Erythroblast (primary cell): ENCODE data around the gene TSEN2.

Experiments used
- GATA1 ChIP-seq: IDR thresholded peaks from 2 replicates; pipeline ENCODE4 v1.6.1; 2011; ENCODE audit warnings: low read depth, mild to moderate bottlenecking, control low read depth, low read length, moderate library complexity
- POLR2A ChIP-seq: IDR thresholded peaks from 2 replicates; pipeline ENCODE4 v1.6.1; 2011; ENCODE audit warnings: mild to moderate bottlenecking, low read length

- no peak for TF ChIP-seq POLR2A
- TF ChIP-seq GATA1 = no peak
Observed at GRCh38 chr3:12512534-12513118, 28.3 kb downstream of the TSEN2 start.
